ENCODE data around the gene ALOX12B.
"Not testable (repeated sequence)": the region's sequence is repeated elsewhere in the genome, so short reads cannot be mapped to it uniquely, and the experiment has no call there.

ALOX12B gene

GRCh38 chr17:8038954-8039610, 48.4 kb downstream of the ALOX12B start, which contains the start of gene ALOX15B:
TSS of gene ALOX15B (plus strand) at chr17:8039059. CDS start at chr17:8039156, 97 bp downstream.
- peaks cover 4% of the 10 kb centered on the region for H3K4me1 Mint-ChIP-seq (ENCODE audit: low read depth)
- no peak within 1 kb of the TSS for H3K4me3 Mint-ChIP-seq
- H3K9me3 Mint-ChIP-seq, result no peaks in the 10 kb centered on the region
- no peak within 1 kb of the TSS for H3K27ac Mint-ChIP-seq
- no peaks in the 10 kb centered on the region for H3K36me3 Mint-ChIP-seq (ENCODE audit: low read depth)
- H3K27me3 Mint-ChIP-seq, result peaks cover 30% of the 10 kb centered on the region

GRCh38 chr17:8032442-8032841, 55.1 kb downstream of the ALOX12B start:
- Mint-ChIP-seq H3K27ac (no peak overlapping the region), H3K4me1 (ENCODE audit: low read depth) (no peaks in the 10 kb centered on the region), H3K36me3 (ENCODE audit: low read depth) (no peaks in the 10 kb centered on the region), H3K9me3 (no peaks in the 10 kb centered on the region), H3K27me3 (peaks cover 45% of the 10 kb centered on the region), H3K4me3 (no peak overlapping the region)

GRCh38 chr17:8031950-8032349, 55.6 kb downstream of the ALOX12B start:
- no peak overlapping the region for H3K4me3 Mint-ChIP-seq
- H3K27ac Mint-ChIP-seq, result no peak overlapping the region
- H3K4me1 Mint-ChIP-seq (ENCODE audit: low read depth), result no peaks in the 10 kb centered on the region
- no peaks in the 10 kb centered on the region for H3K36me3 Mint-ChIP-seq (ENCODE audit: low read depth)
- no peaks in the 10 kb centered on the region for H3K9me3 Mint-ChIP-seq
- H3K27me3 Mint-ChIP-seq, result peaks cover 47% of the 10 kb centered on the region

- H3K27me3 Mint-ChIP-seq, result peaks cover 50% of the 10 kb centered on the region
- H3K4me3 Mint-ChIP-seq, result no peak overlapping the region
- H3K36me3 Mint-ChIP-seq (ENCODE audit: low read depth), result no peaks in the 10 kb centered on the region
- H3K4me1 Mint-ChIP-seq (ENCODE audit: low read depth), result no peaks in the 10 kb centered on the region
- no peaks in the 10 kb centered on the region for H3K9me3 Mint-ChIP-seq
- no peak overlapping the region for H3K27ac Mint-ChIP-seq
These were observed 56.3 kb downstream of the ALOX12B start for GRCh38 chr17:8031261-8031661.

GRCh38 chr17:8029121-8029520, 58.4 kb downstream of the ALOX12B start:
- H3K36me3 Mint-ChIP-seq (ENCODE audit: low read depth), result no peaks in the 10 kb centered on the region
- no peaks in the 10 kb centered on the region for H3K4me1 Mint-ChIP-seq (ENCODE audit: low read depth)
- H3K4me3 Mint-ChIP-seq, result no peak overlapping the region
- no peak overlapping the region for H3K27ac Mint-ChIP-seq
- peaks cover 61% of the 10 kb centered on the region for H3K27me3 Mint-ChIP-seq
- no peaks in the 10 kb centered on the region for H3K9me3 Mint-ChIP-seq

- H3K27me3 Mint-ChIP-seq, result peaks cover 42% of the 10 kb centered on the region
- no peaks in the 10 kb centered on the region for H3K4me1 Mint-ChIP-seq (ENCODE audit: low read depth)
- H3K27ac Mint-ChIP-seq, result no peak overlapping the region
- H3K9me3 Mint-ChIP-seq, result no peaks in the 10 kb centered on the region
- no peaks in the 10 kb centered on the region for H3K36me3 Mint-ChIP-seq (ENCODE audit: low read depth)
- no peak overlapping the region for H3K4me3 Mint-ChIP-seq
These were observed 62.2 kb downstream of the ALOX12B start for GRCh38 chr17:8025176-8025911.

- H3K4me3 Mint-ChIP-seq; H3K27ac Mint-ChIP-seq; H3K9me3 Mint-ChIP-seq; H3K4me1 Mint-ChIP-seq (ENCODE audit: low read depth); H3K36me3 Mint-ChIP-seq (ENCODE audit: low read depth): not testable (repeated sequence)
- H3K27me3 Mint-ChIP-seq, result peaks cover 43% of the 10 kb centered on the region
These were observed 63.4 kb downstream of the ALOX12B start for GRCh38 chr17:8024161-8024560.

Measured in stimulated activated naive CD8-positive, alpha-beta T cell treated with anti-CD3 and anti-CD28 coated beads, Interleukin-15, Interleukin-2, amounts not matched to agents 100 ng/mL and 50 ng/mL, for 24 hours (primary cell).